ENCODE measurements around the gene EPB41L2. TPM values are rescaled to one million over a fixed set of nuclear protein-coding genes. Genes with fewer than 3 reads are reported as not detected.

EPB41L2 gene
- total and polyA plus RNA-seq, 2 experiments from 2014 or later: 76.2 to 91.7 TPM

DNA sequence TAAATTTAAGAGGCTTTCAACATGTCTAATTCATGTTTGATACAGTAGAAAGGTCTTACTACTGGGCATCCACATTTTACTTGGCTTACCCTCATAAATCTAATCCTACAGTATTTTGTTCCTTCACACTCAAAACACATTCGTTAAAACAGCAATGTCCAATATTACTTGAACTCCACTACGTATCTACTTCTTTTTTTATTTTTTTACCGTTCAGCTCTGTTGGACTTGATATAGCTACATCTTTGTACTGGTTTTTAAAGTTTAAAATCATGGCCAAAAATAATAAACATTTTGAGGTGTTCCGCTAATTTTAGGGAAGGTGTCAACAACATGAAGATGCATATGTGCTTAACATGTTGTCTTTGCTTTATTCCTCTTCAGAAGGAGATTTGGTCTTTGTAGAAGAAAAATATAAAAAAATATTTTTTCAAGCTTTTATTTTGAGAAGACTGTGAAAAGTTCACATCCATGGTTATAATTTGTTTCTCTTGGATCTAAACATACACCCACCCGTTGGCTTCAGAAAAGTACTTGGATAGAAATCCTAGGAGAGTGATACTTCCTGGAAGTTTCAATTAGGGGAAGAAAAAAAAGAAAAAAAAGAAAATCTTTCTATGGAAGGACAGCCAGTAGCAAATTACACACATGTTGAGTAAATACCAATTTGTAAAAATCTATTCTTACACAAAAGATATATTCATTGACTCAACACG is 71.5 kb downstream of the EPB41L2 start:
- Histone ChIP-seq H3K4me2 (no peak overlapping the region), H2AFZ (no peak overlapping the region), H3K4me3 (no peak overlapping the region), H3K36me3 (ENCODE audit: insufficient read depth) (no peaks in the 10 kb centered on the region), H3K27me3 (ENCODE audit: insufficient read depth) (no peaks in the 10 kb centered on the region), H3K27ac (ENCODE audit: low read depth) (no peak overlapping the region), H4K20me1 (replicated peaks; ENCODE audit: insufficient read depth) (no peaks in the 10 kb centered on the region; the same call in 1 of the 2 replicates), H3K9me2 (ENCODE audit: insufficient read depth) (no peaks in the 10 kb centered on the region), H3K79me2 (replicated peaks; ENCODE audit: insufficient read depth) (peaks cover 27% of the 10 kb centered on the region), H3K4me1 (ENCODE audit: insufficient read depth) (peaks cover 27% of the 10 kb centered on the region), H3F3A (replicated peaks; ENCODE audit: low read depth) (no peaks in the 10 kb centered on the region)
- DNase-seq (ENCODE audit: low spot score) (no peak), ATAC-seq (no peak)
- Mint-ChIP-seq H3K27me3 (ENCODE audit: insufficient read depth, low read depth, poor library complexity) (peaks cover 4% of the 10 kb centered on the region), H3K36me3 (ENCODE audit: low read depth) (peaks cover 13% of the 10 kb centered on the region), H3K27ac (no peak overlapping the region), H3K9me3 (peaks cover 3% of the 10 kb centered on the region; the same call in 1 of the 3 replicates), H3K4me3 (no peak overlapping the region), H3K4me1 (peaks cover 24% of the 10 kb centered on the region; the same call in 2 of the 3 replicates)
- TF ChIP-seq ZNF331 (CRISPR knock-in tag; IDR thresholded peaks at IDR 0.05; ENCODE audit: low read depth): no peak
- no peak for TF ChIP-seq STAT1 (IDR thresholded peaks at IDR 0.05; ENCODE audit: unreplicated experiment)
- TF ChIP-seq POLR2AphosphoS5 (IDR thresholded peaks at IDR 0.05; ENCODE audit: low read depth): no peak
- TF ChIP-seq, protein P1, sequence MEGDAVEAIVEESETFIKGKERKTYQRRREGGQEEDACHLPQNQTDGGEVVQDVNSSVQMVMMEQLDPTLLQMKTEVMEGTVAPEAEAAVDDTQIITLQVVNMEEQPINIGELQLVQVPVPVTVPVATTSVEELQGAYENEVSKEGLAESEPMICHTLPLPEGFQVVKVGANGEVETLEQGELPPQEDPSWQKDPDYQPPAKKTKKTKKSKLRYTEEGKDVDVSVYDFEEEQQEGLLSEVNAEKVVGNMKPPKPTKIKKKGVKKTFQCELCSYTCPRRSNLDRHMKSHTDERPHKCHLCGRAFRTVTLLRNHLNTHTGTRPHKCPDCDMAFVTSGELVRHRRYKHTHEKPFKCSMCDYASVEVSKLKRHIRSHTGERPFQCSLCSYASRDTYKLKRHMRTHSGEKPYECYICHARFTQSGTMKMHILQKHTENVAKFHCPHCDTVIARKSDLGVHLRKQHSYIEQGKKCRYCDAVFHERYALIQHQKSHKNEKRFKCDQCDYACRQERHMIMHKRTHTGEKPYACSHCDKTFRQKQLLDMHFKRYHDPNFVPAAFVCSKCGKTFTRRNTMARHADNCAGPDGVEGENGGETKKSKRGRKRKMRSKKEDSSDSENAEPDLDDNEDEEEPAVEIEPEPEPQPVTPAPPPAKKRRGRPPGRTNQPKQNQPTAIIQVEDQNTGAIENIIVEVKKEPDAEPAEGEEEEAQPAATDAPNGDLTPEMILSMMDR (conservative IDR thresholded peaks at IDR 0.05; ENCODE audit: low read depth in 2 of 2): no peak
- TF ChIP-seq ZNF114 (CRISPR knock-in tag; IDR thresholded peaks at IDR 0.05): no peak
- TF ChIP-seq EZH2phosphoT487 (IDR thresholded peaks at IDR 0.05; ENCODE audit: unreplicated experiment): no peak
- no peak for TF ChIP-seq CREB1 (CRISPR knock-in tag; IDR thresholded peaks at IDR 0.05; ENCODE audit: low read depth)
- TF ChIP-seq, protein P2, sequence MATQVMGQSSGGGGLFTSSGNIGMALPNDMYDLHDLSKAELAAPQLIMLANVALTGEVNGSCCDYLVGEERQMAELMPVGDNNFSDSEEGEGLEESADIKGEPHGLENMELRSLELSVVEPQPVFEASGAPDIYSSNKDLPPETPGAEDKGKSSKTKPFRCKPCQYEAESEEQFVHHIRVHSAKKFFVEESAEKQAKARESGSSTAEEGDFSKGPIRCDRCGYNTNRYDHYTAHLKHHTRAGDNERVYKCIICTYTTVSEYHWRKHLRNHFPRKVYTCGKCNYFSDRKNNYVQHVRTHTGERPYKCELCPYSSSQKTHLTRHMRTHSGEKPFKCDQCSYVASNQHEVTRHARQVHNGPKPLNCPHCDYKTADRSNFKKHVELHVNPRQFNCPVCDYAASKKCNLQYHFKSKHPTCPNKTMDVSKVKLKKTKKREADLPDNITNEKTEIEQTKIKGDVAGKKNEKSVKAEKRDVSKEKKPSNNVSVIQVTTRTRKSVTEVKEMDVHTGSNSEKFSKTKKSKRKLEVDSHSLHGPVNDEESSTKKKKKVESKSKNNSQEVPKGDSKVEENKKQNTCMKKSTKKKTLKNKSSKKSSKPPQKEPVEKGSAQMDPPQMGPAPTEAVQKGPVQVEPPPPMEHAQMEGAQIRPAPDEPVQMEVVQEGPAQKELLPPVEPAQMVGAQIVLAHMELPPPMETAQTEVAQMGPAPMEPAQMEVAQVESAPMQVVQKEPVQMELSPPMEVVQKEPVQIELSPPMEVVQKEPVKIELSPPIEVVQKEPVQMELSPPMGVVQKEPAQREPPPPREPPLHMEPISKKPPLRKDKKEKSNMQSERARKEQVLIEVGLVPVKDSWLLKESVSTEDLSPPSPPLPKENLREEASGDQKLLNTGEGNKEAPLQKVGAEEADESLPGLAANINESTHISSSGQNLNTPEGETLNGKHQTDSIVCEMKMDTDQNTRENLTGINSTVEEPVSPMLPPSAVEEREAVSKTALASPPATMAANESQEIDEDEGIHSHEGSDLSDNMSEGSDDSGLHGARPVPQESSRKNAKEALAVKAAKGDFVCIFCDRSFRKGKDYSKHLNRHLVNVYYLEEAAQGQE (IDR thresholded peaks at IDR 0.05; ENCODE audit: unreplicated experiment): no peak
- TF ChIP-seq EZH2 (IDR thresholded peaks at IDR 0.05; ENCODE audit: low read depth, unreplicated experiment): no peak
- TF ChIP-seq, protein P3, sequence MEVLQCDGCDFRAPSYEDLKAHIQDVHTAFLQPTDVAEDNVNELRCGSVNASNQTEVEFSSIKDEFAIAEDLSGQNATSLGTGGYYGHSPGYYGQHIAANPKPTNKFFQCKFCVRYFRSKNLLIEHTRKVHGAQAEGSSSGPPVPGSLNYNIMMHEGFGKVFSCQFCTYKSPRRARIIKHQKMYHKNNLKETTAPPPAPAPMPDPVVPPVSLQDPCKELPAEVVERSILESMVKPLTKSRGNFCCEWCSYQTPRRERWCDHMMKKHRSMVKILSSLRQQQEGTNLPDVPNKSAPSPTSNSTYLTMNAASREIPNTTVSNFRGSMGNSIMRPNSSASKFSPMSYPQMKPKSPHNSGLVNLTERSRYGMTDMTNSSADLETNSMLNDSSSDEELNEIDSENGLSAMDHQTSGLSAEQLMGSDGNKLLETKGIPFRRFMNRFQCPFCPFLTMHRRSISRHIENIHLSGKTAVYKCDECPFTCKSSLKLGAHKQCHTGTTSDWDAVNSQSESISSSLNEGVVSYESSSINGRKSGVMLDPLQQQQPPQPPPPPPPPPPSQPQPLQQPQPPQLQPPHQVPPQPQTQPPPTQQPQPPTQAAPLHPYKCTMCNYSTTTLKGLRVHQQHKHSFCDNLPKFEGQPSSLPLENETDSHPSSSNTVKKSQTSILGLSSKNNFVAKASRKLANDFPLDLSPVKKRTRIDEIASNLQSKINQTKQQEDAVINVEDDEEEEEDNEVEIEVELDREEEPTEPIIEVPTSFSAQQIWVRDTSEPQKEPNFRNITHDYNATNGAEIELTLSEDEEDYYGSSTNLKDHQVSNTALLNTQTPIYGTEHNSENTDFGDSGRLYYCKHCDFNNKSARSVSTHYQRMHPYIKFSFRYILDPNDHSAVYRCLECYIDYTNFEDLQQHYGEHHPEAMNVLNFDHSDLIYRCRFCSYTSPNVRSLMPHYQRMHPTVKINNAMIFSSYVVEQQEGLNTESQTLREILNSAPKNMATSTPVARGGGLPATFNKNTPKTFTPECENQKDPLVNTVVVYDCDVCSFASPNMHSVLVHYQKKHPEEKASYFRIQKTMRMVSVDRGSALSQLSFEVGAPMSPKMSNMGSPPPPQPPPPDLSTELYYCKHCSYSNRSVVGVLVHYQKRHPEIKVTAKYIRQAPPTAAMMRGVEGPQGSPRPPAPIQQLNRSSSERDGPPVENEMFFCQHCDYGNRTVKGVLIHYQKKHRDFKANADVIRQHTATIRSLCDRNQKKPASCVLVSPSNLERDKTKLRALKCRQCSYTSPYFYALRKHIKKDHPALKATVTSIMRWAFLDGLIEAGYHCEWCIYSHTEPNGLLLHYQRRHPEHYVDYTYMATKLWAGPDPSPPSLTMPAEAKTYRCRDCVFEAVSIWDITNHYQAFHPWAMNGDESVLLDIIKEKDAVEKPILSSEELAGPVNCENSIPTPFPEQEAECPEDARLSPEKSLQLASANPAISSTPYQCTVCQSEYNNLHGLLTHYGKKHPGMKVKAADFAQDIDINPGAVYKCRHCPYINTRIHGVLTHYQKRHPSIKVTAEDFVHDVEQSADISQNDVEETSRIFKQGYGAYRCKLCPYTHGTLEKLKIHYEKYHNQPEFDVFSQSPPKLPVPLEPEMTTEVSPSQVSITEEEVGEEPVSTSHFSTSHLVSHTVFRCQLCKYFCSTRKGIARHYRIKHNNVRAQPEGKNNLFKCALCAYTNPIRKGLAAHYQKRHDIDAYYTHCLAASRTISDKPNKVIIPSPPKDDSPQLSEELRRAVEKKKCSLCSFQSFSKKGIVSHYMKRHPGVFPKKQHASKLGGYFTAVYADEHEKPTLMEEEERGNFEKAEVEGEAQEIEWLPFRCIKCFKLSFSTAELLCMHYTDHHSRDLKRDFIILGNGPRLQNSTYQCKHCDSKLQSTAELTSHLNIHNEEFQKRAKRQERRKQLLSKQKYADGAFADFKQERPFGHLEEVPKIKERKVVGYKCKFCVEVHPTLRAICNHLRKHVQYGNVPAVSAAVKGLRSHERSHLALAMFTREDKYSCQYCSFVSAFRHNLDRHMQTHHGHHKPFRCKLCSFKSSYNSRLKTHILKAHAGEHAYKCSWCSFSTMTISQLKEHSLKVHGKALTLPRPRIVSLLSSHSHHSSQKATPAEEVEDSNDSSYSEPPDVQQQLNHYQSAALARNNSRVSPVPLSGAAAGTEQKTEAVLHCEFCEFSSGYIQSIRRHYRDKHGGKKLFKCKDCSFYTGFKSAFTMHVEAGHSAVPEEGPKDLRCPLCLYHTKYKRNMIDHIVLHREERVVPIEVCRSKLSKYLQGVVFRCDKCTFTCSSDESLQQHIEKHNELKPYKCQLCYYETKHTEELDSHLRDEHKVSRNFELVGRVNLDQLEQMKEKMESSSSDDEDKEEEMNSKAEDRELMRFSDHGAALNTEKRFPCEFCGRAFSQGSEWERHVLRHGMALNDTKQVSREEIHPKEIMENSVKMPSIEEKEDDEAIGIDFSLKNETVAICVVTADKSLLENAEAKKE (CRISPR knock-in tag; IDR thresholded peaks at IDR 0.05): no peak
- no peak for TF ChIP-seq NANOG (IDR thresholded peaks at IDR 0.05; ENCODE audit: borderline replicate concordance)
- TF ChIP-seq JUNB (IDR thresholded peaks at IDR 0.05; ENCODE audit: unreplicated experiment): no peak
- no peak for TF ChIP-seq ETS1 (IDR thresholded peaks at IDR 0.05)

Data from GM23338 (cell line).